NOMO-1 treated with dmso at 0.1 percent for 144 hours (cell line): ENCODE data around the gene SP7.
"Not testable (repeated sequence)": the region's sequence is repeated elsewhere in the genome, so short reads cannot be mapped to it uniquely, and the experiment has no call there.

ENCODE experiments used
- DNase-seq: peaks from one replicate; lab custom pipeline; 2025; ENCODE audit not compliant: unreplicated experiment; lab: John Stamatoyannopoulos, UW

Gene SP7

DNA sequence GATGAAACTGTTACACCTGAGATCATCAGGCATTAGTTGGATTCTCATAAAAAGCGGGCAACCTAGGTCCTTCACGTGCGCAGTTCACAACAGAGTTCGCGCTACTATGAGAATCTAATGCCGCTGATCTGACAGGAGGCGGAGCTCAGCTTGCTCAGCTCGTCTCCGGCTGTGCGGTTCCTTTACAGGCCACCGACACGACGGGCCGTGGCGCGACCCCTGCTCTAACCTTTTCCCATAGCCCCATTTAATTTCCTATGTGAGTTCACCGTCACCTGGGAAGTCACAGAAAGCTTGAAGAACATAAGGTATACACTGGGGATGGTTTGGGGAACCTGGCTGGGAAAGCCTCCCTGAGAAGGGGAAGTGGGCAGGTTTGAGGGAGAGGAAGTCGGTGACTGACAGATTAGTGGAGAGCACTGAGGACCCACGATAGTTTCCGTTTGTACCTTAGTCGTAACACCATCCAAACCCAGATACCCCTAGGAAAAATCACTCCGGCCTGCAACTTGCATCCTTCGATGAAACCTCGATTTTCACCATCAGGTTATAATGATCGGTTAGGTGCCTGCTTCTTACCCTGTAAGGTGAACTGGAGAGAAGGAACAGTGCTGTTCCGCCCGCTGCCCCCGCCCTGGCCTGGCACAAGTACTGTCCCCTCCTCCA lies 11.9 kb downstream of the SP7 start:
- DNase-seq = peak; percentile 58

GRCh38 chr12:53320352-53321195 lies 15.6 kb downstream of the SP7 start:
- DNase-seq = no peak

- no peak for DNase-seq
Measured at GRCh38 chr12:53313996-53314395, 22.2 kb downstream of the SP7 start.

- DNase-seq = no peak
Measured at GRCh38 chr12:53308276-53308675, 27.9 kb downstream of the SP7 start.

DNA sequence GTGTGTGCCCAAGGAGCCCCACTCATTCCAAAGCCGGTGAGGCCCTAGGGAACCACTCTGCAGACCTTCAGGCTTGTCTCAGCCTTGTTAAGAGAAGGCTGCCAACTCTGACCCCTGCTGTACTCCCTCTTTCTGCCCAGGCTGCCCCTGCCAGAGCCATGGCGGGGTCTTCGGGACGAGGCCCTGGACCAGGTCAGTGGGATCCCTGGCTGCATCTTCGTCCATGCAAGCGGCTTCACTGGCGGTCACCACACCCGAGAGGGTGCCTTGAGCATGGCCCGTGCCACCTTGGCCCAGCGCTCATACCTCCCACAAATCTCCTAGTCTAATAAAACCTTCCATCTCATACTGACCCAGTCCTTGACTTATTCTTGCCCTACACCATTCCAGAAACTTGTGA lies 29.3 kb downstream of the SP7 start:
- no peak for DNase-seq

DNA sequence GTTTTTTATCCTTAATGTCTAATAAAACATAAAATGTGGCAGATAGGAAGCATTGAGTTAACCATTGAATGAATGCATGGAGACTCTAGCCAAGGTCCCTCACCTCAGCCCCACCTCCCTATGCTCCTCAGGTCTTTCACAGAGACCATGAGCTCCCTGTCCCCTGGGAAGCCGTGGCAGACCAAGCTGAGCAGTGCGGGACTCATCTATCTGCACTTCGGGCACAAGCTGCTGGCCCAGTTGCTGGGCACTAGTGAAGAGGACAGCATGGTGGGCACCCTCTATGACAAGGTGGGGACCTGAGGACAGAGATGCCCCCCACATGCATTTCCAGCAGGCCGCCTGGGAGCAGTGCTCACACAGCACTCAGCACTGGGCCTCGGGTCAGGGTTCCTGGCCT lies 33.3 kb downstream of the SP7 start:
- DNase-seq = no peak

- no peak for DNase-seq
Measured at GRCh38 chr12:53300187-53300586, 36.0 kb downstream of the SP7 start.

- peak; percentile 76 for DNase-seq
Measured at GRCh38 chr12:53299454-53300180, 36.5 kb downstream of the SP7 start, which contains the start of gene MYG1. Gene MYG1, plus strand, starts transcription at chr12:53299695. Its CDS starts 43 bp downstream, at chr12:53299738.

GRCh38 chr12:53299101-53299453 lies 37.1 kb downstream of the SP7 start:
- DNase-seq = peak; percentile 97

GRCh38 chr12:53298164-53298563 lies 38.0 kb downstream of the SP7 start:
- peak; percentile 53 for DNase-seq

- not testable (repeated sequence) for DNase-seq
Measured at GRCh38 chr12:53297106-53297505, 39.0 kb downstream of the SP7 start.

DNA sequence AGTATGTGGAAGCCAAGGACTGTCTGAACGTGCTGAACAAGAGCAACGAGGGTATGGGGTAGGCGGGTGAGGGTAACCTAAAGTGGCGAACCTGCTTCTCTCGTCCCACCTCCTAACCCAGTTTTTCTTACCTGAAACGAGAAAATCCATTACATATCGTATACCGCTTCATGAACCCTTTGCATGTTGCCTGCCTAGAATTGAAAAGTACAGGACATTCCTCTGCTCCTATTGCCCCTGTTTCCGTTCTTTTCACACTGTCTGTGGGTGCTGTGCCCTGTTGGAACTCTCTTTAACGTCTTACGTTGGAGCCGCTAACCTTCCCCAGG lies 40.3 kb downstream of the SP7 start:
- DNase-seq = no peak

GRCh38 chr12:53295070-53295890 lies 40.9 kb downstream of the SP7 start, which contains the start of gene PFDN5:
Gene PFDN5, plus strand, starts transcription at chr12:53295542. Its CDS starts 26 bp downstream, at chr12:53295568.
- DNase-seq = peak; percentile 74

DNA sequence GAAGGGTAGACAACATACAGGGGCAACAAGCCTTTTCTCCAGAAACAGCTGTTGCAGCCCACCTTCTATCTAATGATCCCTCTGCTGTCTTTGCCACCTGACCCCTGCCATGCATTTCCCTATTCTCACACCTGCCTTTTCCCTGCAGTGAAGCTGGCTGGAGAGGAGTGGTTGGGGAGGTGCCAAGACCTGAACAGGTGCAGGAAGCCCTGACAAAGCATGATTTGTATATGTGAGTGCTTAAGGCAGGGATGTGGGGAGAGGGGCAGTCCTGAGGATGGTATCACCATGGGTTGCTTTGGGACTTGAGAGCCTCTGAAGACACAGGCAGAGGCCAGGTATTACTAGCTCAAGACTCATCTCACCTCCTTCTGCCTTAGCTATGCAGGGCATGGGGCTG lies 43.7 kb downstream of the SP7 start:
- no peak for DNase-seq

GRCh38 chr12:53290661-53291060 lies 45.5 kb downstream of the SP7 start:
- DNase-seq = no peak

- no peak for DNase-seq
Measured at GRCh38 chr12:53289891-53290290, 46.3 kb downstream of the SP7 start.

- DNase-seq = no peak
Measured at GRCh38 chr12:53288322-53288721, 47.8 kb downstream of the SP7 start.

DNA sequence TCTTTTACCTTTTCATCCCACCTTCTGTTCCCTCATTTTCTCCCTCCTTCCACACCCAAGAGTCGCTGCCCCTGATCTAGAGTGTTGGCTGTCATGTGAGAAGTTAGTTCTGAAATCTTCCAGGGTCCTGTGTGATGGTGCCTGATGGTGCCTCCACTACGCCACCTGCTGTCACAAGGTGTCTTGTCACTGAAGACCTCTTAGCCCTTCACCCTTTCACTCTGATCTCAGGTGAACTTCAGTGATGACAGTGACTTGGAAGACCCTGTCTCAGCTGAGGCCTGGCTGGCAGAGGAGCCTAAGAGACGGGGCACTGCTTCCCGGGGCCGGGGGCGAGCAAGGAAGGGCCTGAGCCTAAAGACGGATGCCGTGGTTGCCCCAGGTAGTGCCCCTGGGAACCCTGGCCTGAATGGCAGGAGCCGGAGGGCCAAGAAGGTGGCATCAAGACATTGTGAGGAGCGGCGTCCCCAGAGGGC lies 48.4 kb downstream of the SP7 start:
- DNase-seq = no peak

DNA sequence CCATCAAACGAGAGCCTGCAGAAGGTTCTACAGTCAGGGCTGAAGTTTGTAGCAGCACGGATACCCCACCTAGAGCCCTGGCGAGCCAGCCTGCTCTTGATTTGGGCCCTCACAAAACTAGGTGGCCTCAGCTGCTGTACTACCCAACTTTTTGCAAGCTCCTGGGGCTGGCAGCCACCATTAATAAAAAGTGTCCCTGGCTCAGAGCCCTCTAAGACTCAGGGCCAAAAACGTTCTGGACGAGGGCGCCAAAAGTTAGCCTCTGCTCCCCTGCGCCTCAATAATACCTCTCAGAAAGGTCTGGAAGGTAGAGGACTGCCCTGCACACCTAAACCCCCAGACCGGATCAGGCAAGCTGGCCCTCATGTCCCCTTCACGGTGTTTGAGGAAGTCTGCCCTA lies 49.7 kb downstream of the SP7 start:
- no peak for DNase-seq

DNA sequence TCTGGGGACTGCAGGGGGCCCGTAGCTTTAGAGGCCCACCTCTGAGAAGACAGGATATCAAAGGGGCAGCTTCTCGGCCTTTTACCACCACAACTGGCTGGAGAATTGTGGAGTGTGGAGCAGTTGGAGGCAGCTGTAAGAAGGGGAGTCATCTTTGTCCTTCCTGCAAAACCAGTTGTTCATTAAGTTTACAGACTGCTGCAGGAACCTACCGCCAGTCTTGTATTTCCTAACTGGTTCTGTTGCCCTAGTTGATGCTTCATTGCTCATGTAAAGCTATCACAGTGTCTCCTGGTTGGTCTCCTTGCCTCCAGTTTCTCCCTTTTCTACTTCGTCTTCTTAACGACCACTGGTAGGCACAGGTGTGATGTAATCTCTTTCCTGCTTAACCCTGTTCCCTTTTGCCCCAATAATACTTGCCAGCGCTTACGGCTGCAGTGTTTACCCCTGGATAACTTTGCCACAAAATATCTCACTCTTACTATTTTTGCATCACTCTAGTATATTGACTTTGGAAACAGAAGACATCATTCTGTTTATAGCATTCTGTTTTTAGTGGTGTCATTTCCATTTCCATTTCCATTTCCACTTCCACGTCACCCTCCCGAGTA lies 56.2 kb downstream of the SP7 start:
- DNase-seq = no peak
